Erythroblast (primary cell): Measurements from ENCODE around the gene GAPVD1.

Source experiments
- GATA1 ChIP-seq: IDR thresholded peaks from 2 replicates; pipeline ENCODE4 v1.6.1; 2011; ENCODE audit warnings: low read depth, mild to moderate bottlenecking, control low read depth, low read length, moderate library complexity
- POLR2A ChIP-seq: IDR thresholded peaks from 2 replicates; pipeline ENCODE4 v1.6.1; 2011; ENCODE audit warnings: mild to moderate bottlenecking, low read length

- no peak for TF ChIP-seq POLR2A
- TF ChIP-seq GATA1 = no peak
Observed at GRCh38 chr9:125233678-125234077, 27.9 kb upstream of the GAPVD1 start.
